GM21717 (cell line): ENCODE results near the gene PHACTR3.

Source experiments
- ATAC-seq: cut with Tn5 transposase; IDR thresholded peaks from one replicate; pipeline ENCODE4 v1.9.1; 2021; ENCODE audit warnings: mild to moderate bottlenecking, moderate library complexity; ENCODE audit not compliant: unreplicated experiment

Gene PHACTR3

GRCh38 chr20:59786801-59787537 lies 182.6 kb downstream of the PHACTR3 start:
- no peak for ATAC-seq

GRCh38 chr20:59787538-59787890 lies 183.2 kb downstream of the PHACTR3 start:
- ATAC-seq: no peak

- no peak for ATAC-seq
These were observed 183.9 kb downstream of the PHACTR3 start for GRCh38 chr20:59788196-59788735.

DNA sequence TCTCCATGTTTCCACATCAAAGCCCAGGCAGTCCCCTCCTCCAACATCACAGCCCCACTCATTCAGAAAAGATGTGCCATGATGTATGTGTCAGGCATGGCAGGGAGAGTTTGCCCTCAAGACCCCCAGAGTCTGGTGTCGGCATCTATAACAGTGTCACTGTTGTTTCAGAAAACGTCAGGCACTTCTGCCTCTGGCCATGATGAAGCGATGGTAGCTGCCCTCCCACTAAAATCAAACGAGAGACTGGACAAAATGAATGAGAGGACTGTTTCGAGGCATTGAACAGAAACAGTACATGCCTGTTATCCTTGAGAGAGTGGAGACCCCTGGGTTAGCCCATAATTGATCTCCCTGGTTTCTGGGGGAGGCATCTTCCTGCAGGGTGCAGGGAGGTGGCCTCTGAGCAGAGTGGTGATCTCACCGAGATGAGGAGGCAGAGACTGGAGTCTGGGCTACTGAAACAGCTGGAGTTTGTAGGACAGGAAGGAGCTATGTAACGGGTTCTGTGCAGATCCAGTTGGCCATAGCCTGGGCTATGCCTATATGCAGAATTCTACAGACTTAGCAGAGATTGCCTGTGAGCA lies 184.6 kb downstream of the PHACTR3 start:
- ATAC-seq: no peak

GRCh38 chr20:59789686-59790085 lies 185.3 kb downstream of the PHACTR3 start:
- no peak for ATAC-seq

GRCh38 chr20:59790346-59790745 lies 186.0 kb downstream of the PHACTR3 start:
- no peak for ATAC-seq

- ATAC-seq: no peak
These were observed 188.0 kb downstream of the PHACTR3 start for GRCh38 chr20:59792300-59792699.

GRCh38 chr20:59794555-59794954 lies 190.2 kb downstream of the PHACTR3 start:
- ATAC-seq: no peak

- no peak for ATAC-seq
These were observed 196.0 kb downstream of the PHACTR3 start for GRCh38 chr20:59800309-59800708.

- ATAC-seq: no peak
These were observed 197.7 kb downstream of the PHACTR3 start for GRCh38 chr20:59802018-59802417.

DNA sequence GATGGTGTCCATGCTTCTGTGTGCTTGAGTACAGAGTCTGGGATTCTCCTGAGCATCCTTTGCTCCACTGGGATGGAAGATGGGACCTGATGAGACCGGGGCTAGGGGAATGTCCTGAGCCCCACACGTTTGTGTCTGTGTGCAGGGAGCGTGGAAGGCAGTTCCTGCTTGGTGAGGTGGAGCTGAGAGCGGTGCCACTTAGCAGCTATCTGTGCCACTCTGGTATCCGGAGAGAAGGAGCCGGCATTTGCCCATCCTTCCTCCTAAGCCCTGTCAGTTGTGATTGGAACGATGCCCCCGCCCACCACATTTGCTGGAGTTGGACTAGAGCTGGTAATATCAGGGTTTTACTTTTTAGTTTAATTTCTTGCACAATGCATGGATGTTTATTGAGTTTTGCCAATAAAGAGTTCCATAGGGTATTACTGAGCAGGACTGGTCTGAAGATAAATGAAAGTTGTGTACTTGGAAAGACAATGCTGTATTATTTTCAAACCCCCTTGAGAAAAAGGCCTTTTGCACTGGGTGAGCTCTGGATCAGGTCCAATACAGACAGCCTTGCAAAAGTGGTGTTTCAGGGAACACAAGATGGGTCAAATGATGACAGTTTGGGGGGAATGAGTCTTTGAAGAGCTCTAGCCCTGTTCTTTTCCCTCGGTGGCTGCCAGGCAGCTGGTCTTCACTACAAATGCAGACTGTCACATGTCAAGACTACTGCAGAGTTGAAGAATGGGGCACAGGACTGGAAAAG lies 198.3 kb downstream of the PHACTR3 start:
- ATAC-seq: no peak

DNA sequence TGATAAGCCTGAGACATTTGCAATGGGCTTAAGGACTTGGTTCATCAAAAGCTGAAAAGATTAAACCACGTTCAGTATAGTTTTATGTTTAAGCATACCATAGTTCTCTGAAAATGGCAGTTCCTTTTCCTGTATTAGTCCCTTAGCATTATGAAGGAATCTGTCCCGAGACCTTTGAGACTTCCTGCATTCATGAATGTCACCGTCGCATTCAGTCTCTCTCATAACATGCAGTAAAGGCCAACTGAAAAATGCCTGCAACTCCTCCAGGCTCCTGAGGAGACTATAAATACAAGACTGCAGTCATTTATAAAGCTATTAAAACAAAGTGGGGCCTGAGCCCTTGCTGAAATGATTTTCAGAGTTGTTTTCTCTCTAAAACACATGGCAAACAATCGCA lies 200.0 kb downstream of the PHACTR3 start:
- no peak for ATAC-seq

DNA sequence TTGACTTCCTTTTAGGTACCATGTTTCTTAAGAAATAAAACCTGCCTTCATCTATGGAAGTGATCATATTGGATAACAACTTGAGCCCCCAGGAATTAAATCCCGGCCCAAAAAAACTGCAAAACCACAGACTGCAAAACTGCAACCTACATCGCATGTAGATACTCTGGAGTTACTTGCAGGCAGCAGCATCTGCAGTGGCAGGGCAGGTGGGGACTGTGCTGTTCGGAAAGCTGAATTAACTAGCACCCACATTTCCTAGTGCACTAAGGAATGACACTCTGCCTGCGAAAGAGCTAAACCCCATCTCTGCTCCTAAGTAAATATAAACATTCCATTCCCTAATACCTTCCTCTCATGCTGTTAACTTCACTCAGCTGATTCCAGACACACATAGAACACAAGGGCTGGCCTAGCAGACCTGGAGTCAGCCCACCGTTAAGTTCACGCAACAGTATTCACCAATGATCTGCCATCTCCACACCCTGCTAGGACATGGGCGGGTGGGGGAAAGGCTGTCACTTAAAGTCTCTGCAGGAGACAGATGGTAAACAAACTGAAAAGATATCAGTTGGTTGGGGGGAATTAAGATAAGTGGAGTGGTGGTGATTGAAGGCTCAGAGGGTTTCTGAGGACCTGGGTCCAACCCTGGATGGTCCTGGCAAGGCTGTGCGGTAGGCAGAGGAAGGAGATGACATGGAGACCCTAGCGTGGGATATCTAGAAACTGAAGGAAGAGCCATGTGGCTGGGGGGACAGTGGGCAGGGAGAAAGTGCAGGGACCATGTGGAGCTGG lies 200.7 kb downstream of the PHACTR3 start:
- ATAC-seq: no peak

- ATAC-seq: no peak
These were observed 201.6 kb downstream of the PHACTR3 start for GRCh38 chr20:59805786-59806577.

GRCh38 chr20:59806578-59806975 lies 202.2 kb downstream of the PHACTR3 start:
- ATAC-seq: no peak

DNA sequence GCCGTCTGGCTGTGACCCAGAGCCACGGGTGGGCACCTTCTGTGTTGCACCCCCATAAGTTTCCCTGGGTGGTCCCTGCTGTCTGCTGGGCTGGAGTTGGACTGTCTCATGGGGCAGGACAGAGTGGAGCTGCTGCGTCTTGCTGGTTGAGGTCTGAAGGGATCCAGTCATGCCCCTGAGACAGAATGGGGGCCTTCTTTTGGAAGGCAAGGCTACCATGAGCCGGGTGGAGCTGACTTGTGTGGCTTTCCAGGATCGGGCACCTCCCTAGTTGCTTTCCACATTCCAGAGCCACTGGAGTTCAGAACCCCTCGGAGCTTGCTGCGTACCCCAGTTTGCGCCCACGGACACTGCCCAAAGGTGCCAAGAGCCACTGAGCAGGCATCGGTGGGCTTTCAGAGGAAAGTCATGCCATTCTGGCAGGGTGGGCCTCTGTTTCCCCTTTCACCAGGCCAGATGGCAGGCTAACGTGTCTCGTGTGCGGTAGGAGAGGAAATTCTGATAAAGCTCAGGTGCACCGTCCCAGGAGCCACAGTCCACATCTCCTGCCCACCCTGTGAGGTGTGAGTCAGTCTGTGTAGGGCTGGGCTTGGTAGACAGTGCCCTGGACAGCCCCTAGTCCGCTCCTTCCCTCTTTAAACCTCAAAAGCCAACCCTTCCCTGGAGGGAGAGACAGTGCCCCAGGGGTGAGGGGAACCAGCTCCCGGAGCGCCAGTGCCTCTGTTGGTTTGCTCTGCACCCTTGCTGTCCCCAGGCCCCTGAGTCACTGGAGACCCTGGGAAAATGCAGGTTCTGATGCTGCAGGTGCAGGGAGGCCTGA lies 203.8 kb downstream of the PHACTR3 start:
- no peak for ATAC-seq

GRCh38 chr20:59808729-59809381 lies 204.5 kb downstream of the PHACTR3 start:
- ATAC-seq: no peak

GRCh38 chr20:59809630-59810448 lies 205.5 kb downstream of the PHACTR3 start:
- ATAC-seq: no peak
